Measurements from ENCODE around the gene PTH1R.

DNA sequence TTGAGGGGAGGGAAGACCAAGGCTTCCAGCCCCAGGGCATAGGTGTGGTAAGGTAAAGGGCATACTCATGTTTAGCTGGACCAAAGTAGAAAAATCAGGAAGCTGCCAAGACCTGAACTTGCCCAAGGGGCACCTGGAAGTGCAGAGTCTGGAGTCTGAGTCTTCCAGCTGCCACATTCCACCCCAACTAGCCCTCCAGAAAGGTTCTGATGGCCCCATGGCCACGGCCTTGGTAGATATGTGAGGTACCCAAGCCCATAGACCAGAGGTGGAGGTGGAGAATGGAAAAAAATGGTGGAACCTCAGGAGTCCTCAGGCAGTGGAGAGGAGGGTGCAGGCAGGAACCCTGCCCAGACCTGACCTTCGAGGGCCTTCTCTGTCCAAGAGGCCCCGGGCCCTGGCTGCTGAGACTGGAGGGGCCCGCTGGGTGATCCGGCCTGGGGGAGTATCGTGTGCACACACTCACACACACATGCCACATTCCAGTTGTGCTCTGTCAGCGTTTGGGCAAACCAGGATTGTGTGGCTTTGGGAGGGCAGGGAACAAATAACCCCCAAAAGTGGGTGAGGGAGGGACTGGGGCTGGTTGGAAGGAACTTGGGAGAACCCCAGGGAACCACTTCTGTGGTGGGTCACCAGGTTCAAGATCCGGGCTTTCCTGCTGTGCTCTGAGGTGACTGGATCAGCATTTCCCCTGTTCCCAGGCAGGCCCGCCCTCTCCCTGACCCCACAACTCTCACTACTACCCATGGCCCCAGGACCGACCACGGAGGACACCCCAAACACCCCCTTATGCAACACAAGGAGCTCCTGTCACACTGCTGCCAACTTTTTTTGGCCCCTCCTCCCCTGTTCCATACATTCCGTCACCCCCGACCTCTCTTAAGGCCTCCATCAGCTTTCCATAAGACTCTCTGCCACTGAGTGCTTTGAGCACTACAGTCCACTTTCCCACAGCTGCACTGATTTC, 25.9 kb upstream of the PTH1R start:
- TF ChIP-seq CBX3 (IDR thresholded peaks at IDR 0.05; ENCODE audit: low read depth) (no peak), POLR2A (IDR thresholded peaks at IDR 0.05; ENCODE audit: borderline replicate concordance, extremely low read depth, insufficient read depth, insufficient read length) (no peak), ZBTB33 (IDR thresholded peaks at IDR 0.05; ENCODE audit: extremely low read depth, insufficient replicate concordance, low read length) (no peak), ZNF274 (IDR thresholded peaks at IDR 0.05; ENCODE audit: low read depth, low read length) (no peak), SRF (IDR thresholded peaks at IDR 0.05; ENCODE audit: low read depth) (no peak)
- TF ChIP-seq, protein P1, sequence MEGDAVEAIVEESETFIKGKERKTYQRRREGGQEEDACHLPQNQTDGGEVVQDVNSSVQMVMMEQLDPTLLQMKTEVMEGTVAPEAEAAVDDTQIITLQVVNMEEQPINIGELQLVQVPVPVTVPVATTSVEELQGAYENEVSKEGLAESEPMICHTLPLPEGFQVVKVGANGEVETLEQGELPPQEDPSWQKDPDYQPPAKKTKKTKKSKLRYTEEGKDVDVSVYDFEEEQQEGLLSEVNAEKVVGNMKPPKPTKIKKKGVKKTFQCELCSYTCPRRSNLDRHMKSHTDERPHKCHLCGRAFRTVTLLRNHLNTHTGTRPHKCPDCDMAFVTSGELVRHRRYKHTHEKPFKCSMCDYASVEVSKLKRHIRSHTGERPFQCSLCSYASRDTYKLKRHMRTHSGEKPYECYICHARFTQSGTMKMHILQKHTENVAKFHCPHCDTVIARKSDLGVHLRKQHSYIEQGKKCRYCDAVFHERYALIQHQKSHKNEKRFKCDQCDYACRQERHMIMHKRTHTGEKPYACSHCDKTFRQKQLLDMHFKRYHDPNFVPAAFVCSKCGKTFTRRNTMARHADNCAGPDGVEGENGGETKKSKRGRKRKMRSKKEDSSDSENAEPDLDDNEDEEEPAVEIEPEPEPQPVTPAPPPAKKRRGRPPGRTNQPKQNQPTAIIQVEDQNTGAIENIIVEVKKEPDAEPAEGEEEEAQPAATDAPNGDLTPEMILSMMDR (IDR thresholded peaks at IDR 0.05 in 2 of 3, conservative IDR thresholded peaks at IDR 0.05 in 1 of 3; ENCODE audit: borderline replicate concordance in 1 of 3, insufficient read depth in 1 of 3, low read depth in 2 of 3, low read length in 2 of 3) = no peak

All from HCT116 (cell line).